HepG2 (cell line): Measurements from ENCODE around the gene DLX4. TPM values are rescaled to one million over a fixed set of nuclear protein-coding genes. Genes with fewer than 3 reads are reported as not detected.

Experiments
- AGO2 ChIP-seq: fragments of 200-400 bp; formaldehyde crosslinking; optimal IDR thresholded peaks from 2 replicates; pipeline ENCODE3; 2017; ENCODE audit warnings: mild to moderate bottlenecking, low read depth, low read length, moderate library complexity
- ARNT ChIP-seq: fragments of 450-650 bp; IDR thresholded peaks from 2 replicates; pipeline ENCODE4 v1.6.1; 2017
- ATM ChIP-seq: fragments of 450-650 bp; IDR thresholded peaks from 2 replicates; pipeline ENCODE4 v1.7.1; 2017; ENCODE audit warnings: mild to moderate bottlenecking, borderline replicate concordance
- CREBL2 ChIP-seq: sonication (generic); formaldehyde crosslinking; IDR thresholded peaks from 2 replicates; pipeline ENCODE4 v1.8.1; 2023; ENCODE audit warnings: missing genetic modification reagents, mild to moderate bottlenecking, borderline replicate concordance
- CREM ChIP-seq, 2 experiments: sonication (generic) in 1 of 2; formaldehyde crosslinking in 1 of 2; IDR thresholded peaks; 2 replicates each; pipeline versions ENCODE4 v1.4.0 to v1.6.1; 2016 to 2020; ENCODE audit warnings: antibody characterized with exemption in 1 of 2, mild to moderate bottlenecking in 1 of 2, missing genetic modification reagents in 1 of 2
- DNMT3B ChIP-seq: conservative IDR thresholded peaks from 2 replicates; pipeline ENCODE4 v1.6.1; 2016; ENCODE audit warnings: missing biosample characterization, control low read depth
- EEA1 ChIP-seq: sonication (generic); formaldehyde crosslinking; IDR thresholded peaks from 2 replicates; pipeline ENCODE4 v1.5.1; 2020; ENCODE audit warnings: mild to moderate bottlenecking, missing genetic modification reagents, borderline replicate concordance
- GMEB1 ChIP-seq: sonication (generic); formaldehyde crosslinking; IDR thresholded peaks from 2 replicates; pipeline ENCODE4 v1.5.1; 2020; ENCODE audit warnings: missing genetic modification reagents, mild to moderate bottlenecking, borderline replicate concordance
- MIER3 ChIP-seq: IDR thresholded peaks from 2 replicates; pipeline ENCODE4 v1.6.1; 2016; ENCODE audit warnings: missing compliant biosample characterization, borderline replicate concordance
- NFATC3 ChIP-seq: sonication (generic); formaldehyde crosslinking; IDR thresholded peaks from 2 replicates; pipeline ENCODE4 v1.5.1; 2020; ENCODE audit warnings: mild to moderate bottlenecking, missing genetic modification reagents
- NFKBIZ ChIP-seq: IDR thresholded peaks from 2 replicates; pipeline ENCODE4 v1.6.1; 2018; ENCODE audit warnings: missing genetic modification reagents, missing compliant biosample characterization
- PAWR ChIP-seq: sonication (generic); formaldehyde crosslinking; IDR thresholded peaks from 2 replicates; pipeline ENCODE4 v1.4.0; 2020; ENCODE audit warnings: missing genetic modification reagents, mild to moderate bottlenecking, borderline replicate concordance
- PRDM10 ChIP-seq: sonication (generic); formaldehyde crosslinking; IDR thresholded peaks from 2 replicates; pipeline ENCODE4 v1.4.0; 2020; ENCODE audit warnings: low read depth, missing genetic modification reagents
- SMARCE1 ChIP-seq: fragments of 450-650 bp; IDR thresholded peaks from 2 replicates; pipeline ENCODE4 v1.6.1; 2017; ENCODE audit warnings: borderline replicate concordance
- SOX13 ChIP-seq, 3 experiments: fragments of 450-650 bp in 1 of 3; sonication (generic) in 1 of 3; formaldehyde crosslinking in 1 of 3; IDR thresholded peaks in 2 of 3; conservative IDR thresholded peaks in 1 of 3; 2 replicates each; pipeline versions ENCODE4 v1.5.0 to v1.6.1; 2016 to 2020; ENCODE audit warnings: antibody characterized with exemption in 1 of 3, mild to moderate bottlenecking in 1 of 3, missing compliant biosample characterization in 1 of 3, missing genetic modification reagents in 1 of 3, moderate library complexity in 1 of 3
- SP5 ChIP-seq: IDR thresholded peaks from 2 replicates; pipeline ENCODE4 v1.6.1; 2016; ENCODE audit warnings: low read depth, borderline replicate concordance
- ZBTB21 ChIP-seq: sonication (generic); formaldehyde crosslinking; IDR thresholded peaks from 2 replicates; pipeline ENCODE4 v1.4.0; 2020; ENCODE audit warnings: missing genetic modification reagents
- ZBTB46 ChIP-seq: sonication (generic); formaldehyde crosslinking; IDR thresholded peaks from 2 replicates; pipeline ENCODE4 v1.4.0; 2020; ENCODE audit warnings: mild to moderate bottlenecking, missing genetic modification reagents, borderline replicate concordance
- ZNF10 ChIP-seq: sonication (generic); formaldehyde crosslinking; IDR thresholded peaks from 2 replicates; pipeline ENCODE4 v1.4.0; 2020; ENCODE audit warnings: mild to moderate bottlenecking, low read depth, missing genetic modification reagents, borderline replicate concordance
- ZNF441 ChIP-seq: sonication (generic); formaldehyde crosslinking; IDR thresholded peaks from 2 replicates; pipeline ENCODE4 v1.7.0; 2021; ENCODE audit warnings: missing genetic modification reagents, borderline replicate concordance
- ZNF598 ChIP-seq: sonication (generic); formaldehyde crosslinking; IDR thresholded peaks from 2 replicates; pipeline ENCODE4 v1.5.1; 2020; ENCODE audit warnings: mild to moderate bottlenecking, missing genetic modification reagents, borderline replicate concordance
- polyA plus RNA-seq, 8 experiments: library from polyadenylated mRNA; depleted of rRNA in 3 of 8; stranded (reverse) in 7 of 8; unstranded in 1 of 8; fragments of >200 nt; fragmentation: Illumina TruSeq in 4 of 8; extraction: Trizol in 4 of 8; gene quantifications; 2 replicates each; pipeline versions ENCODE4 v1.2.1 to v1.2.3, GENCODE V29; 2011 to 2016; ENCODE audit warnings: low read depth in 4 of 8, missing spikeins in 1 of 8, mixed read lengths in 1 of 8; ENCODE audit not compliant: insufficient read depth in 1 of 8
- total RNA-seq, 5 experiments: library from RNA; depleted of rRNA; stranded (reverse); fragments of >200 nt; fragmentation: Illumina TruSeq; extraction: Trizol; gene quantifications; 2 replicates each; pipeline ENCODE4 v1.2.3, GENCODE V29; 2016; ENCODE audit warnings: low read depth in 1 of 5

The DLX4 gene
- total and polyA plus RNA-seq, 2 of the 13 experiments (the other 11 are each of a cell fraction or from before 2014, with no cell fraction given), result 0.55 to 2.3 TPM

GRCh38 chr17:49997773-49998703, 29.0 kb downstream of the DLX4 start (continued):
- TF ChIP-seq PRDM10 (CRISPR knock-in tag), result no peak
- TF ChIP-seq SMARCE1, result no peak
- TF ChIP-seq DNMT3B (CRISPR knock-in tag), result no peak
- TF ChIP-seq GMEB1, result no peak; the same call in 1 of the 2 replicates
- TF ChIP-seq AGO2, result no peak
- TF ChIP-seq ZBTB46, result no peak
- no peak for TF ChIP-seq ARNT
- peak; percentile 25; the same call in 1 of the 2 replicates for TF ChIP-seq MIER3
- no peak for TF ChIP-seq ATM
- TF ChIP-seq ZNF598 (CRISPR knock-in tag), result no peak
- no peak for TF ChIP-seq PAWR (CRISPR knock-in tag)
- no peak for TF ChIP-seq ZBTB21 (CRISPR knock-in tag)
- no peak for TF ChIP-seq CREM (IDR thresholded peaks at IDR 0.05)
- no peak for TF ChIP-seq CREM (CRISPR knock-in tag; IDR thresholded peaks at IDR 0.05)
- TF ChIP-seq NFKBIZ (CRISPR knock-in tag), result no peak
- TF ChIP-seq ZNF441 (CRISPR knock-in tag), result no peak
- 0 out of 2 replicates have a peak, but pooled peaks have one; percentile 39 for TF ChIP-seq EEA1 (CRISPR knock-in tag)
- TF ChIP-seq SP5 (CRISPR knock-in tag), result no peak; the same call in 1 of the 2 replicates
- no peak for TF ChIP-seq CREBL2 (CRISPR knock-in tag)
- TF ChIP-seq NFATC3 (CRISPR knock-in tag), result no peak
- no peak for TF ChIP-seq ZNF10
- no peak for TF ChIP-seq SOX13 (IDR thresholded peaks at IDR 0.05)
- no peak for TF ChIP-seq SOX13 (CRISPR knock-in tag; conservative IDR thresholded peaks at IDR 0.05 in 1 of 2, IDR thresholded peaks at IDR 0.05 in 1 of 2)
